ENCODE data around the gene FCRL6. TPM values are rescaled to one million over a fixed set of nuclear protein-coding genes. Genes with fewer than 3 reads are reported as not detected.

Gene FCRL6
- total and polyA plus RNA-seq, 4 donors = 0.20 TPM; not detected in 3

GRCh38 chr1:159778266-159778665, 23.9 kb upstream of the FCRL6 start:
- Histone ChIP-seq H3K36me3 (ENCODE audit: control insufficient read depth, insufficient read depth, low read length) (no peaks in the 10 kb centered on the region), H3K4me1 (ENCODE audit: control insufficient read depth, insufficient read depth, low read length) (peaks cover 5% of the 10 kb centered on the region), H3K27ac (ENCODE audit: low read depth, low read length) (no peak overlapping the region), H3K27me3 (ENCODE audit: control insufficient read depth, insufficient read depth, low read length) (no peaks in the 10 kb centered on the region), H3K4me3 (ENCODE audit: low read depth, low read length) (no peak overlapping the region), H3K9me3 (ENCODE audit: control insufficient read depth, insufficient read depth, low read length) (no peaks in the 10 kb centered on the region)
- no peak for DNase-seq (ENCODE audit: low read depth in 4 of 6, low spot score in 6 of 6)
- 92% methylated on average over 2 of the region's 4 CpGs for WGBS (ENCODE audit: insufficient coverage)

GRCh38 chr1:159779403-159779851, 22.7 kb upstream of the FCRL6 start:
- Histone ChIP-seq H3K9me3 (ENCODE audit: control insufficient read depth, insufficient read depth, low read length) (no peaks in the 10 kb centered on the region), H3K27ac (ENCODE audit: low read depth, low read length) (no peak overlapping the region), H3K27me3 (ENCODE audit: control insufficient read depth, insufficient read depth, low read length) (no peaks in the 10 kb centered on the region), H3K36me3 (ENCODE audit: control insufficient read depth, insufficient read depth, low read length) (no peaks in the 10 kb centered on the region), H3K4me3 (ENCODE audit: low read depth, low read length) (no peak overlapping the region), H3K4me1 (ENCODE audit: control insufficient read depth, insufficient read depth, low read length) (peaks cover 5% of the 10 kb centered on the region)
- no peak for DNase-seq (ENCODE audit: low read depth in 4 of 6, low spot score in 6 of 6)
- WGBS (ENCODE audit: insufficient coverage) = 40% methylated on average over 1 of the region's 2 CpGs

GRCh38 chr1:159780583-159781582, 21.3 kb upstream of the FCRL6 start, which contains the start of gene DUSP23:
DUSP23 (plus strand) TSS chr1:159780962; CDS start chr1:159781101, 139 bp downstream.
- H3K27me3 ChIP-seq (ENCODE audit: control insufficient read depth, insufficient read depth, low read length) = no peaks in the 10 kb centered on the region
- H3K9me3 ChIP-seq (ENCODE audit: control insufficient read depth, insufficient read depth, low read length) = no peaks in the 10 kb centered on the region
- H3K27ac ChIP-seq (ENCODE audit: low read depth, low read length) = no peak within 1 kb of the TSS
- H3K36me3 ChIP-seq (ENCODE audit: control insufficient read depth, insufficient read depth, low read length) = no peaks in the 10 kb centered on the region
- H3K4me1 ChIP-seq (ENCODE audit: control insufficient read depth, insufficient read depth, low read length) = peaks cover 5% of the 10 kb centered on the region
- peak; percentile 87 to 98 (median 89) for DNase-seq (ENCODE audit: low read depth in 4 of 6, low spot score in 6 of 6)
- peak within 1 kb of the TSS; percentile 54 for H3K4me3 ChIP-seq (ENCODE audit: low read depth, low read length)
- 2% methylated on average over 88 of the region's 88 CpGs for WGBS (ENCODE audit: insufficient coverage)

- Histone ChIP-seq H3K27me3 (ENCODE audit: control insufficient read depth, insufficient read depth, low read length) (no peaks in the 10 kb centered on the region), H3K36me3 (ENCODE audit: control insufficient read depth, insufficient read depth, low read length) (no peaks in the 10 kb centered on the region), H3K9me3 (ENCODE audit: control insufficient read depth, insufficient read depth, low read length) (no peaks in the 10 kb centered on the region), H3K27ac (ENCODE audit: low read depth, low read length) (no peak overlapping the region), H3K4me1 (ENCODE audit: control insufficient read depth, insufficient read depth, low read length) (peaks cover 5% of the 10 kb centered on the region), H3K4me3 (ENCODE audit: low read depth, low read length) (no peak overlapping the region)
- DNase-seq (ENCODE audit: low read depth in 4 of 6, low spot score in 6 of 6) = no peak
- 98% methylated on average over 4 of the region's 12 CpGs for WGBS (ENCODE audit: insufficient coverage)
Measured at GRCh38 chr1:159781992-159782391, 20.2 kb upstream of the FCRL6 start.

GRCh38 chr1:159783724-159784123, 18.4 kb upstream of the FCRL6 start:
- WGBS (ENCODE audit: insufficient coverage) = no CpG with 5 or more reads among the region's 1 CpG
- Histone ChIP-seq H3K9me3 (ENCODE audit: control insufficient read depth, insufficient read depth, low read length) (no peaks in the 10 kb centered on the region), H3K36me3 (ENCODE audit: control insufficient read depth, insufficient read depth, low read length) (no peaks in the 10 kb centered on the region), H3K27ac (ENCODE audit: low read depth, low read length) (no peak overlapping the region), H3K27me3 (ENCODE audit: control insufficient read depth, insufficient read depth, low read length) (no peaks in the 10 kb centered on the region), H3K4me3 (ENCODE audit: low read depth, low read length) (no peak overlapping the region), H3K4me1 (ENCODE audit: control insufficient read depth, insufficient read depth, low read length) (peaks cover 5% of the 10 kb centered on the region)
- no peak for DNase-seq (ENCODE audit: low read depth in 4 of 6, low spot score in 6 of 6)

- WGBS (ENCODE audit: insufficient coverage) = no CpG with 5 or more reads among the region's 3 CpGs
- Histone ChIP-seq H3K9me3 (ENCODE audit: control insufficient read depth, insufficient read depth, low read length) (no peaks in the 10 kb centered on the region), H3K27ac (ENCODE audit: low read depth, low read length) (no peak overlapping the region), H3K4me3 (ENCODE audit: low read depth, low read length) (no peak overlapping the region), H3K4me1 (ENCODE audit: control insufficient read depth, insufficient read depth, low read length) (no peaks in the 10 kb centered on the region), H3K27me3 (ENCODE audit: control insufficient read depth, insufficient read depth, low read length) (no peaks in the 10 kb centered on the region), H3K36me3 (ENCODE audit: control insufficient read depth, insufficient read depth, low read length) (no peaks in the 10 kb centered on the region)
- peak in 1 of 6 donors; percentile 26 for DNase-seq (ENCODE audit: low read depth in 4 of 6, low spot score in 6 of 6)
Measured at GRCh38 chr1:159786465-159786864, 15.7 kb upstream of the FCRL6 start.

GRCh38 chr1:159786966-159787365, 15.2 kb upstream of the FCRL6 start:
- 60% methylated on average over 3 of the region's 3 CpGs for WGBS (ENCODE audit: insufficient coverage)
- no peaks in the 10 kb centered on the region for H3K9me3 ChIP-seq (ENCODE audit: control insufficient read depth, insufficient read depth, low read length)
- no peaks in the 10 kb centered on the region for H3K27me3 ChIP-seq (ENCODE audit: control insufficient read depth, insufficient read depth, low read length)
- no peaks in the 10 kb centered on the region for H3K4me1 ChIP-seq (ENCODE audit: control insufficient read depth, insufficient read depth, low read length)
- no peaks in the 10 kb centered on the region for H3K36me3 ChIP-seq (ENCODE audit: control insufficient read depth, insufficient read depth, low read length)
- H3K27ac ChIP-seq (ENCODE audit: low read depth, low read length) = no peak overlapping the region
- no peak overlapping the region for H3K4me3 ChIP-seq (ENCODE audit: low read depth, low read length)
- DNase-seq (ENCODE audit: low read depth in 4 of 6, low spot score in 6 of 6) = peak in 1 of 6 donors; percentile 73

GRCh38 chr1:159790237-159790917, 11.8 kb upstream of the FCRL6 start:
- Histone ChIP-seq H3K4me3 (ENCODE audit: low read depth, low read length) (no peak overlapping the region), H3K36me3 (ENCODE audit: control insufficient read depth, insufficient read depth, low read length) (no peaks in the 10 kb centered on the region), H3K27ac (ENCODE audit: low read depth, low read length) (no peak overlapping the region), H3K9me3 (ENCODE audit: control insufficient read depth, insufficient read depth, low read length) (no peaks in the 10 kb centered on the region), H3K4me1 (ENCODE audit: control insufficient read depth, insufficient read depth, low read length) (no peaks in the 10 kb centered on the region), H3K27me3 (ENCODE audit: control insufficient read depth, insufficient read depth, low read length) (peaks cover under 1% of the 10 kb centered on the region)
- 16% methylated on average over 2 of the region's 2 CpGs for WGBS (ENCODE audit: insufficient coverage)
- peak in 1 of 6 donors; percentile 42 for DNase-seq (ENCODE audit: low read depth in 4 of 6, low spot score in 6 of 6)

GRCh38 chr1:159791031-159791430, 11.1 kb upstream of the FCRL6 start:
- no peak for DNase-seq (ENCODE audit: low read depth in 4 of 6, low spot score in 6 of 6)
- Histone ChIP-seq H3K4me1 (ENCODE audit: control insufficient read depth, insufficient read depth, low read length) (no peaks in the 10 kb centered on the region), H3K4me3 (ENCODE audit: low read depth, low read length) (no peak overlapping the region), H3K9me3 (ENCODE audit: control insufficient read depth, insufficient read depth, low read length) (no peaks in the 10 kb centered on the region), H3K27ac (ENCODE audit: low read depth, low read length) (no peak overlapping the region), H3K36me3 (ENCODE audit: control insufficient read depth, insufficient read depth, low read length) (no peaks in the 10 kb centered on the region), H3K27me3 (ENCODE audit: control insufficient read depth, insufficient read depth, low read length) (peaks cover 3% of the 10 kb centered on the region)
- WGBS (ENCODE audit: insufficient coverage) = 55% methylated on average over 3 of the region's 3 CpGs

All from spinal cord (tissue), 10 donors.